HCT116 (cell line): Measurements from ENCODE around the gene EEFSEC.

Source experiments
- CBX3 ChIP-seq: IDR thresholded peaks from 2 replicates; pipeline ENCODE4 v1.6.1; 2012; ENCODE audit warnings: low read depth
- CTCF ChIP-seq, 3 experiments: fragments of 200-600 bp in 1 of 3; sonication (generic) in 1 of 3; IDR thresholded peaks in 2 of 3; conservative IDR thresholded peaks in 1 of 3; 2 replicates each; pipeline ENCODE4 v1.5.1; 2012 to 2017; ENCODE audit warnings: low read depth in 2 of 3, low read length in 2 of 3, antibody characterized with exemption in 1 of 3, borderline replicate concordance in 1 of 3, control low read depth in 1 of 3, mild to moderate bottlenecking in 1 of 3, mixed read lengths in 1 of 3, mixed run types in 1 of 3, moderate library complexity in 1 of 3; ENCODE audit not compliant: insufficient read depth in 1 of 3
- ELF1 ChIP-seq: IDR thresholded peaks from 2 replicates; pipeline ENCODE4 v1.6.1; 2012; ENCODE audit warnings: low read depth, borderline replicate concordance
- EZH2 ChIP-seq: fragments of 200-600 bp; sonication (generic); IDR thresholded peaks from 2 replicates; pipeline ENCODE4 v1.6.1; 2017; ENCODE audit warnings: antibody characterized with exemption, mixed run types
- EZH2phosphoT487 ChIP-seq: fragments of 200-600 bp; IDR thresholded peaks from 2 replicates; pipeline ENCODE4 v1.6.1; 2018; ENCODE audit warnings: antibody characterized with exemption, borderline replicate concordance
- FOSL1 ChIP-seq: IDR thresholded peaks from 2 replicates; pipeline ENCODE4 v1.6.1; 2012; ENCODE audit warnings: low read depth
- POLR2AphosphoS5 ChIP-seq: IDR thresholded peaks from 2 replicates; pipeline ENCODE4 v1.6.1; 2011; ENCODE audit warnings: mild to moderate bottlenecking, low read depth, low read length, moderate library complexity
- RAD21 ChIP-seq: IDR thresholded peaks from 2 replicates; pipeline ENCODE4 v1.6.1; 2012; ENCODE audit warnings: low read depth, mild to moderate bottlenecking
- SP1 ChIP-seq: IDR thresholded peaks from 2 replicates; pipeline ENCODE4 v1.6.1; 2012; ENCODE audit warnings: low read depth
- SRF ChIP-seq: IDR thresholded peaks from 2 replicates; pipeline ENCODE4 v1.6.1; 2012; ENCODE audit warnings: low read depth
- TCF7L2 ChIP-seq: IDR thresholded peaks from 2 replicates; pipeline ENCODE4 v1.7.0; 2011; ENCODE audit warnings: borderline replicate concordance, inconsistent platforms; ENCODE audit not compliant: insufficient read depth, insufficient read length; ENCODE audit errors: extremely low read depth
- ZNF274 ChIP-seq: fragments of 200-500 bp; sonication (Bioruptor generic); IDR thresholded peaks from 2 replicates; pipeline ENCODE4 v1.6.1; 2014; ENCODE audit warnings: mild to moderate bottlenecking, low read depth, low read length, inconsistent platforms
- TF ChIP-seq, protein P1 (sequence below): IDR thresholded peaks from 2 replicates; pipeline ENCODE4 v1.6.1; 2012; ENCODE audit warnings: low read depth

DNA sequence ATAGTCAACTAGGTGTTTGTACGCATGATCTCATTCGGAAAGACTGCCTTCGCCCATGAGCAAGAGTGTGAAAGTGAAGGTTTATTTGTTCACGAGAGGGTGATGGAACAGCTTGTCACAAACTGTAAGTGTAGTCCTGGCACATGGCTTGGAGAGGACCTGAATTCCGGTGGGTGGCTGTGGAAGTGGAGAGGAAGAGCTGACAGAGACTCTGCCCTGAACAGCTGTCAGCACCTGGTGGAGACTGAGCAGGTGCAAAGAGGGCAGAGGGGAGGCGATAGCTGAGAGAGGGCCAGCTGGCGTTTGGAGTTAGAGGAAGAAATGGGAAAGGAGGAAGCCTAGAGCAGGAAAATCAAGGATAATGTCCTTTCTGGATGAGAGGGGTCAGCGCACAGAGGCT lies 155.7 kb downstream of the EEFSEC start:
- TF ChIP-seq CTCF (IDR thresholded peaks at IDR 0.05 in 2 of 3, conservative IDR thresholded peaks at IDR 0.05 in 1 of 3; ENCODE audit: borderline replicate concordance in 1 of 3, insufficient read depth in 1 of 3, low read depth in 2 of 3, low read length in 2 of 3) (no peak), POLR2AphosphoS5 (no peak), SRF (no peak), EZH2 (no peak), ZNF274 (no peak), CBX3 (no peak), FOSL1 (no peak), EZH2phosphoT487 (no peak), SP1 (no peak), RAD21 (no peak), ELF1 (no peak), TCF7L2 (no peak)
- TF ChIP-seq, protein P1, sequence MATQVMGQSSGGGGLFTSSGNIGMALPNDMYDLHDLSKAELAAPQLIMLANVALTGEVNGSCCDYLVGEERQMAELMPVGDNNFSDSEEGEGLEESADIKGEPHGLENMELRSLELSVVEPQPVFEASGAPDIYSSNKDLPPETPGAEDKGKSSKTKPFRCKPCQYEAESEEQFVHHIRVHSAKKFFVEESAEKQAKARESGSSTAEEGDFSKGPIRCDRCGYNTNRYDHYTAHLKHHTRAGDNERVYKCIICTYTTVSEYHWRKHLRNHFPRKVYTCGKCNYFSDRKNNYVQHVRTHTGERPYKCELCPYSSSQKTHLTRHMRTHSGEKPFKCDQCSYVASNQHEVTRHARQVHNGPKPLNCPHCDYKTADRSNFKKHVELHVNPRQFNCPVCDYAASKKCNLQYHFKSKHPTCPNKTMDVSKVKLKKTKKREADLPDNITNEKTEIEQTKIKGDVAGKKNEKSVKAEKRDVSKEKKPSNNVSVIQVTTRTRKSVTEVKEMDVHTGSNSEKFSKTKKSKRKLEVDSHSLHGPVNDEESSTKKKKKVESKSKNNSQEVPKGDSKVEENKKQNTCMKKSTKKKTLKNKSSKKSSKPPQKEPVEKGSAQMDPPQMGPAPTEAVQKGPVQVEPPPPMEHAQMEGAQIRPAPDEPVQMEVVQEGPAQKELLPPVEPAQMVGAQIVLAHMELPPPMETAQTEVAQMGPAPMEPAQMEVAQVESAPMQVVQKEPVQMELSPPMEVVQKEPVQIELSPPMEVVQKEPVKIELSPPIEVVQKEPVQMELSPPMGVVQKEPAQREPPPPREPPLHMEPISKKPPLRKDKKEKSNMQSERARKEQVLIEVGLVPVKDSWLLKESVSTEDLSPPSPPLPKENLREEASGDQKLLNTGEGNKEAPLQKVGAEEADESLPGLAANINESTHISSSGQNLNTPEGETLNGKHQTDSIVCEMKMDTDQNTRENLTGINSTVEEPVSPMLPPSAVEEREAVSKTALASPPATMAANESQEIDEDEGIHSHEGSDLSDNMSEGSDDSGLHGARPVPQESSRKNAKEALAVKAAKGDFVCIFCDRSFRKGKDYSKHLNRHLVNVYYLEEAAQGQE = no peak
